Mammary epithelial cell (primary cell): Measurements from ENCODE around the gene CDADC1.

ENCODE experiments used
- EZH2 ChIP-seq: IDR thresholded peaks from 2 replicates; pipeline ENCODE4 v1.6.1; 2012; ENCODE audit warnings: low read length, inconsistent platforms, borderline replicate concordance
- TF ChIP-seq, protein P1 (sequence below), 2 donors: IDR thresholded peaks in 1 of 2; conservative IDR thresholded peaks in 1 of 2; 2 replicates each; pipeline ENCODE4 v1.5.1; 2011 to 2012; ENCODE audit warnings: inconsistent platforms in 2 of 2, low read length in 2 of 2, mild to moderate bottlenecking in 2 of 2, control low read depth in 1 of 2, low read depth in 1 of 2; ENCODE audit not compliant: insufficient read depth in 1 of 2; ENCODE audit errors: extremely low read depth in 1 of 2

DNA sequence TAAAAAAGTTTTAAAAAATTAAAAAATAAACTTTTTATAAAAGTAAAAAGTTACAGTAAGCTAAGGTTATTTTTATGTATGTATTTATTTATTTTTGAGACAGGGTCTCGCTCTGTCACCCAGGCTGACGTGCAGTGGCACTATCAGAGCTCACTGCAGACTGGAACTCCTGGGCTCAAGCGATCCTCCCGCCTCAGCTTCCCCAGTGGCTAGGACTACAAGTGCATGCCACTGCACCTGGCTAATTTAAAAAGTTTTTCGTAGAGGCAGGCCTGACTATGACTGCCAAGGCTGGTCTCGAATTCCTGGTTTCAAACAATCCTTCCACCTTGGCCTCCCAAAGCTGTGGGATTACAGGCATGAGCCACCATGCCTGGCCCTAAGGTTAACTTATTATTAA is 64.1 kb downstream of the CDADC1 start:
- no peak for TF ChIP-seq EZH2
- TF ChIP-seq, protein P1, sequence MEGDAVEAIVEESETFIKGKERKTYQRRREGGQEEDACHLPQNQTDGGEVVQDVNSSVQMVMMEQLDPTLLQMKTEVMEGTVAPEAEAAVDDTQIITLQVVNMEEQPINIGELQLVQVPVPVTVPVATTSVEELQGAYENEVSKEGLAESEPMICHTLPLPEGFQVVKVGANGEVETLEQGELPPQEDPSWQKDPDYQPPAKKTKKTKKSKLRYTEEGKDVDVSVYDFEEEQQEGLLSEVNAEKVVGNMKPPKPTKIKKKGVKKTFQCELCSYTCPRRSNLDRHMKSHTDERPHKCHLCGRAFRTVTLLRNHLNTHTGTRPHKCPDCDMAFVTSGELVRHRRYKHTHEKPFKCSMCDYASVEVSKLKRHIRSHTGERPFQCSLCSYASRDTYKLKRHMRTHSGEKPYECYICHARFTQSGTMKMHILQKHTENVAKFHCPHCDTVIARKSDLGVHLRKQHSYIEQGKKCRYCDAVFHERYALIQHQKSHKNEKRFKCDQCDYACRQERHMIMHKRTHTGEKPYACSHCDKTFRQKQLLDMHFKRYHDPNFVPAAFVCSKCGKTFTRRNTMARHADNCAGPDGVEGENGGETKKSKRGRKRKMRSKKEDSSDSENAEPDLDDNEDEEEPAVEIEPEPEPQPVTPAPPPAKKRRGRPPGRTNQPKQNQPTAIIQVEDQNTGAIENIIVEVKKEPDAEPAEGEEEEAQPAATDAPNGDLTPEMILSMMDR (conservative IDR thresholded peaks at IDR 0.05 in 1 of 2, IDR thresholded peaks at IDR 0.05 in 1 of 2; ENCODE audit: extremely low read depth in 1 of 2, insufficient read depth in 1 of 2, low read depth in 1 of 2, low read length in 2 of 2): no peak
